Fibroblast of lung (primary cell): ENCODE results near the gene CDK18. TPM values are rescaled to one million over a fixed set of nuclear protein-coding genes. Genes with fewer than 3 reads are reported as not detected.
A peak's percentile ranks its signal among the peaks of the same experiment; 100 is the strongest.

Experiments used
- DNase-seq, 2 donors: peaks; one replicate each; pipeline versions ENCODE4 v3.0.0 to v3.0.0-alpha.2; 2010; ENCODE audit warnings: low read depth in 2 of 2
- H2AFZ ChIP-seq: 2 replicates; pipeline ENCODE4 v1.5.1; 2012; ENCODE audit warnings: low read length, control low read depth, inconsistent platforms
- H3K27ac ChIP-seq: 2 replicates; pipeline ENCODE4 v1.5.1; 2011; ENCODE audit warnings: low read length, control low read depth; ENCODE audit not compliant: insufficient read depth
- H3K27me3 ChIP-seq: 2 replicates; pipeline ENCODE4 v1.5.1; 2011; ENCODE audit warnings: mild to moderate bottlenecking, low read length; ENCODE audit not compliant: control insufficient read depth, insufficient read depth
- H3K36me3 ChIP-seq: 2 replicates; pipeline ENCODE4 v1.5.1; 2011; ENCODE audit warnings: low read length; ENCODE audit not compliant: control insufficient read depth, insufficient read depth
- H3K4me1 ChIP-seq: 2 replicates; pipeline ENCODE4 v1.5.1; 2011; ENCODE audit warnings: low read length; ENCODE audit not compliant: control insufficient read depth, insufficient read depth; ENCODE audit errors: extremely low read depth
- H3K4me2 ChIP-seq: 2 replicates; pipeline ENCODE4 v1.5.1; 2011; ENCODE audit warnings: low read length, control low read depth; ENCODE audit not compliant: insufficient read depth; ENCODE audit errors: extremely low read depth
- H3K4me3 ChIP-seq, 4 experiments: fragments of 200-600 bp in 1 of 4; sonication (generic) in 1 of 4; replicated peaks in 1 of 4; 2 replicates each; pipeline ENCODE4 v1.5.1; 2011 to 2016; ENCODE audit warnings: low read length in 4 of 4, low read depth in 3 of 4, mild to moderate bottlenecking in 3 of 4, control low read depth in 2 of 4, inconsistent platforms in 1 of 4, mixed read lengths in 1 of 4; ENCODE audit not compliant: insufficient read depth in 1 of 4; ENCODE audit errors: control extremely low read depth in 1 of 4
- H3K79me2 ChIP-seq: 2 replicates; pipeline ENCODE4 v1.5.1; 2012; ENCODE audit warnings: mild to moderate bottlenecking, low read length, inconsistent platforms; ENCODE audit not compliant: control insufficient read depth, insufficient read depth
- H3K9ac ChIP-seq: 2 replicates; pipeline ENCODE4 v1.5.1; 2011; ENCODE audit warnings: mild to moderate bottlenecking, low read length, control low read depth; ENCODE audit not compliant: insufficient read depth
- H3K9me3 ChIP-seq: 2 replicates; pipeline ENCODE4 v1.5.1; 2012; ENCODE audit warnings: low read depth, low read length; ENCODE audit not compliant: control insufficient read depth, insufficient read depth
- H4K20me1 ChIP-seq: 2 replicates; pipeline ENCODE4 v1.5.1; 2011; ENCODE audit warnings: low read length; ENCODE audit not compliant: control insufficient read depth, insufficient read depth; ENCODE audit errors: extremely low read depth
- CTCF ChIP-seq, 2 donors: IDR thresholded peaks in 1 of 2; conservative IDR thresholded peaks in 1 of 2; 1 replicate in 1 of 2; 2 replicates in 1 of 2; pipeline ENCODE4 v1.5.1; 2011 to 2012; ENCODE audit warnings: low read length in 2 of 2, control low read depth in 1 of 2, inconsistent platforms in 1 of 2, low read depth in 1 of 2, mild to moderate bottlenecking in 1 of 2
- EZH2 ChIP-seq: IDR thresholded peaks from 2 replicates; pipeline ENCODE4 v1.5.1; 2012; ENCODE audit warnings: low read length, control low read depth, mild to moderate bottlenecking; ENCODE audit errors: missing control alignments
- polyA plus RNA-seq, 2 donors: library from polyadenylated mRNA; depleted of rRNA in 1 of 2; stranded (reverse) in 1 of 2; unstranded in 1 of 2; fragments of >200 nt; gene quantifications; 2 replicates each; pipeline ENCODE4 v1.2.1, GENCODE V29; 2011 to 2012; ENCODE audit warnings: missing spikeins in 1 of 2
- total RNA-seq: library from RNA; depleted of rRNA; stranded (reverse); fragments of >200 nt; gene quantifications from 2 replicates; pipeline ENCODE4 v1.2.1, GENCODE V29; 2014

CDK18 gene
- total and polyA plus RNA-seq, 2 donors (not counting 1 experiment from before 2014, with no cell fraction given), result 0.33 to 2.1 TPM

GRCh38 chr1:205537386-205538018, 33.0 kb downstream of the CDK18 start:
- DNase-seq, result no peak
- no peak for TF ChIP-seq EZH2
- TF ChIP-seq CTCF (conservative IDR thresholded peaks at IDR 0.05 in 1 of 2, IDR thresholded peaks at IDR 0.05 in 1 of 2; ENCODE audit: low read depth in 1 of 2, low read length in 2 of 2), result no peak
- peaks cover 11% of the 10 kb centered on the region for H3K27me3 ChIP-seq
- H3K4me1 ChIP-seq, result no peaks in the 10 kb centered on the region
- no peaks in the 10 kb centered on the region for H3K36me3 ChIP-seq
- no peak overlapping the region for H3K9ac ChIP-seq
- H3K27ac ChIP-seq, result no peak overlapping the region
- H4K20me1 ChIP-seq, result no peaks in the 10 kb centered on the region
- H3K4me3 ChIP-seq, result no peak overlapping the region
- no peak overlapping the region for H3K4me2 ChIP-seq
- H3K79me2 ChIP-seq, result no peaks in the 10 kb centered on the region
- no peaks in the 10 kb centered on the region for H3K9me3 ChIP-seq
- no peak overlapping the region for H2AFZ ChIP-seq

- H3K9ac ChIP-seq, result no peak overlapping the region
- DNase-seq, result peak in 1 of 2 donors; percentile 25
- H3K4me1 ChIP-seq, result peaks cover 2% of the 10 kb centered on the region
- TF ChIP-seq EZH2 (no peak), CTCF (conservative IDR thresholded peaks at IDR 0.05 in 1 of 2, IDR thresholded peaks at IDR 0.05 in 1 of 2; ENCODE audit: low read depth in 1 of 2, low read length in 2 of 2) (no peak)
- H3K27me3 ChIP-seq, result peaks cover 11% of the 10 kb centered on the region
- H3K36me3 ChIP-seq, result no peaks in the 10 kb centered on the region
- H3K79me2 ChIP-seq, result no peaks in the 10 kb centered on the region
- H3K4me3 ChIP-seq, result no peak overlapping the region
- no peak overlapping the region for H3K27ac ChIP-seq
- no peaks in the 10 kb centered on the region for H3K9me3 ChIP-seq
- no peak overlapping the region for H2AFZ ChIP-seq
- H3K4me2 ChIP-seq, result no peak overlapping the region
- no peaks in the 10 kb centered on the region for H4K20me1 ChIP-seq
Observed at GRCh38 chr1:205538235-205538840, 33.9 kb downstream of the CDK18 start.

GRCh38 chr1:205541161-205541886, 36.9 kb downstream of the CDK18 start:
- H3K9me3 ChIP-seq, result no peaks in the 10 kb centered on the region
- no peaks in the 10 kb centered on the region for H3K36me3 ChIP-seq
- no peak overlapping the region for H3K9ac ChIP-seq
- no peak for DNase-seq
- H3K79me2 ChIP-seq, result no peaks in the 10 kb centered on the region
- no peak overlapping the region for H2AFZ ChIP-seq
- peaks cover 4% of the 10 kb centered on the region for H3K4me1 ChIP-seq
- H3K4me2 ChIP-seq, result no peak overlapping the region
- TF ChIP-seq CTCF (conservative IDR thresholded peaks at IDR 0.05 in 1 of 2, IDR thresholded peaks at IDR 0.05 in 1 of 2; ENCODE audit: low read depth in 1 of 2, low read length in 2 of 2) (no peak), EZH2 (no peak)
- H3K27ac ChIP-seq, result no peak overlapping the region
- no peak overlapping the region for H3K4me3 ChIP-seq
- peaks cover 9% of the 10 kb centered on the region for H3K27me3 ChIP-seq
- no peaks in the 10 kb centered on the region for H4K20me1 ChIP-seq
